Measurements from ENCODE around the gene ANO5.

The ANO5 gene
- long read RNA-seq, donor 1: 0 reads
- long read RNA-seq, donor 2: 0 reads
- long read RNA-seq, donor 3: 0 reads
- long read RNA-seq, donor 4: 0 reads
- long read RNA-seq, donor 5: 0 reads
- long read RNA-seq, donor 6: 0 reads
- long read RNA-seq, donor 7: 0 reads
- long read RNA-seq, donor 8: 0 reads

- DNase-seq: peak; percentile 43
These were observed at the start of gene ANO5 for GRCh38 chr11:22192642-22193347. TSS of gene ANO5 (plus strand) at chr11:22193085. CDS start at chr11:22193493, 408 bp downstream.

GRCh38 chr11:22151649-22152197 lies 41.2 kb upstream of the ANO5 start:
- no peak for DNase-seq

GRCh38 chr11:22157531-22157930 lies 35.4 kb upstream of the ANO5 start:
- no peak for DNase-seq

GRCh38 chr11:22161489-22161888 lies 31.4 kb upstream of the ANO5 start:
- no peak for DNase-seq

GRCh38 chr11:22162756-22163155 lies 30.1 kb upstream of the ANO5 start:
- no peak for DNase-seq

- DNase-seq: no peak
These were observed 29.5 kb upstream of the ANO5 start for GRCh38 chr11:22163394-22163797.

- no peak for DNase-seq
These were observed 27.8 kb upstream of the ANO5 start for GRCh38 chr11:22165087-22165486.

GRCh38 chr11:22165759-22166513 lies 26.9 kb upstream of the ANO5 start:
- no peak for DNase-seq

GRCh38 chr11:22169833-22170232 lies 23.1 kb upstream of the ANO5 start:
- DNase-seq: no peak

- no peak for DNase-seq
These were observed 19.4 kb upstream of the ANO5 start for GRCh38 chr11:22173532-22173931.

- no peak for DNase-seq
These were observed 15.7 kb upstream of the ANO5 start for GRCh38 chr11:22177186-22177585.

GRCh38 chr11:22179626-22180025 lies 13.3 kb upstream of the ANO5 start:
- DNase-seq: no peak

GRCh38 chr11:22180131-22180530 lies 12.8 kb upstream of the ANO5 start:
- DNase-seq: no peak

- no peak for DNase-seq
These were observed 3.2 kb upstream of the ANO5 start for GRCh38 chr11:22189660-22190059.

GRCh38 chr11:22190827-22191463 lies 1.9 kb upstream of the ANO5 start:
- DNase-seq: no peak

GRCh38 chr11:22192289-22192641 lies 620 bp upstream of the ANO5 start:
- DNase-seq: no peak

- peak; percentile 68 for DNase-seq
These were observed 615 bp downstream of the ANO5 start for GRCh38 chr11:22193348-22194051.

GRCh38 chr11:22194306-22194705 lies 1.4 kb downstream of the ANO5 start:
- no peak for DNase-seq

GRCh38 chr11:22194907-22195306 lies 2.0 kb downstream of the ANO5 start:
- DNase-seq: no peak

- no peak for DNase-seq
These were observed 4.5 kb downstream of the ANO5 start for GRCh38 chr11:22197139-22198005.

GRCh38 chr11:22199243-22199642 lies 6.4 kb downstream of the ANO5 start:
- DNase-seq: no peak
